HG02623 (cell line): ENCODE data around the gene CCDC179.
A peak's percentile ranks its signal among the peaks of the same experiment; 100 is the strongest.

ENCODE experiments used
- ATAC-seq: cut with Tn5 transposase; IDR thresholded peaks from one replicate; pipeline ENCODE4 v1.9.1; 2021; ENCODE audit warnings: moderate library complexity; ENCODE audit not compliant: unreplicated experiment

The CCDC179 gene

GRCh38 chr11:22860241-22860640 is at the start of gene CCDC179:
CCDC179 (minus strand) TSS chr11:22860474; CDS start chr11:22860421, 53 bp downstream.
- no peak for ATAC-seq

- no peak for ATAC-seq
Observed at GRCh38 chr11:22903782-22904181, 43.5 kb upstream of the CCDC179 start.

- no peak for ATAC-seq
Observed at GRCh38 chr11:22901603-22902002, 41.3 kb upstream of the CCDC179 start.

- no peak for ATAC-seq
Observed at GRCh38 chr11:22900764-22901486, 40.7 kb upstream of the CCDC179 start.

GRCh38 chr11:22898036-22898435 is 37.8 kb upstream of the CCDC179 start:
- no peak for ATAC-seq

GRCh38 chr11:22890227-22890626 is 30.0 kb upstream of the CCDC179 start:
- no peak for ATAC-seq

- no peak for ATAC-seq
Observed at GRCh38 chr11:22884217-22884616, 23.9 kb upstream of the CCDC179 start.

- ATAC-seq: no peak
Observed at GRCh38 chr11:22879630-22880029, 19.4 kb upstream of the CCDC179 start.

GRCh38 chr11:22878604-22879003 is 18.3 kb upstream of the CCDC179 start:
- ATAC-seq: no peak

- ATAC-seq: no peak
Observed at GRCh38 chr11:22878039-22878438, 17.8 kb upstream of the CCDC179 start.

GRCh38 chr11:22875869-22876473 is 15.7 kb upstream of the CCDC179 start:
- peak; percentile 100 for ATAC-seq

- no peak for ATAC-seq
Observed at GRCh38 chr11:22869325-22869724, 9.1 kb upstream of the CCDC179 start.

- no peak for ATAC-seq
Observed at GRCh38 chr11:22859756-22860155, 518 bp downstream of the CCDC179 start.

GRCh38 chr11:22851477-22851876 is 8.8 kb downstream of the CCDC179 start:
- ATAC-seq: no peak

- ATAC-seq: no peak
Observed at GRCh38 chr11:22846726-22847125, 13.5 kb downstream of the CCDC179 start.

- ATAC-seq: no peak
Observed at GRCh38 chr11:22832315-22833015, 27.8 kb downstream of the CCDC179 start.

GRCh38 chr11:22830082-22830414 is 30.2 kb downstream of the CCDC179 start:
- ATAC-seq: no peak

GRCh38 chr11:22829231-22830081 is 30.8 kb downstream of the CCDC179 start, which contains the start of gene SVIP:
SVIP (minus strand) TSS chr11:22829801; CDS start chr11:22829748, 53 bp downstream.
- peak; percentile 91 for ATAC-seq

GRCh38 chr11:22828373-22828772 is 31.9 kb downstream of the CCDC179 start:
- no peak for ATAC-seq

- no peak for ATAC-seq
Observed at GRCh38 chr11:22822203-22822602, 38.1 kb downstream of the CCDC179 start.

- no peak for ATAC-seq
Observed at GRCh38 chr11:22809893-22810292, 50.4 kb downstream of the CCDC179 start.
